HCT116 (cell line): ENCODE measurements around the gene SLC7A8. TPM values are rescaled to one million over a fixed set of nuclear protein-coding genes. Genes with fewer than 3 reads are reported as not detected.

Experiments used
- ATAC-seq: fragments of 200-7000 bp; cut with Tn5 transposase; 2 replicates; pipeline ENCODE4 v1.9.1; 2020; ENCODE audit warnings: mild to moderate bottlenecking, moderate library complexity
- BruUV-seq: library from RNA; stranded (reverse); fragments of 400-500 nt; replicated peaks from 2 replicates; lab custom pipeline; 2021; lab: Mats Ljungman, UMichigan
- CTCF ChIA-PET: fragments of 300-600 bp; sonication (Branson Sonifier 250); formaldehyde crosslinking; loops from one replicate; lab custom pipeline; 2021; ENCODE audit warnings: antibody characterized with exemption; lab: Charles Lee
- POLR2A ChIA-PET: fragments of 300-600, 350-600 bp; sonication (Branson Sonifier 250); formaldehyde crosslinking; loops from one replicate; lab custom pipeline; 2021; ENCODE audit warnings: antibody characterized with exemption; lab: Charles Lee
- RAD21 ChIA-PET, 2 experiments: fragments of 300-600 bp; sonication (Branson Sonifier 250); formaldehyde crosslinking; loops; one replicate each; lab custom pipeline; 2023; ENCODE audit warnings: low total read pairs in 2 of 2; ENCODE audit not compliant: uncharacterized antibody in 2 of 2, unreplicated experiment in 2 of 2, low non-redundant PET in 1 of 2; lab: Charles Lee
- DNase-seq: peaks from one replicate; pipeline ENCODE4 v3.0.0-alpha.2; 2010; ENCODE audit warnings: low read depth, low spot score
- H2AFZ ChIP-seq: fragments of 200-600 bp; shearing (Covaris generic), sonication (generic); 2 replicates; pipeline ENCODE4 v1.6.1; 2017; ENCODE audit warnings: low read depth, mixed run types, mixed read lengths, antibody characterized with exemption, low read length; ENCODE audit not compliant: poor library complexity, severe bottlenecking
- H3K27ac ChIP-seq: 2 replicates; pipeline ENCODE4 v1.5.1; 2012; ENCODE audit warnings: low read depth, low read length
- H3K27me3 ChIP-seq: fragments of 200-600 bp; sonication (generic); 2 replicates; pipeline ENCODE4 v1.6.1; 2016; ENCODE audit warnings: mixed run types, low read length, mixed read lengths; ENCODE audit not compliant: insufficient read depth
- H3K36me3 ChIP-seq, 2 experiments: fragments of 200-500 bp in 1 of 2; fragments of 200-600 bp in 1 of 2; sonication (Bioruptor generic) in 1 of 2; sonication (generic) in 1 of 2; 2 replicates each; pipeline versions ENCODE4 v1.5.1 to v1.6.1; 2014 to 2016; ENCODE audit warnings: low read length in 2 of 2, inconsistent platforms in 1 of 2, mixed read lengths in 1 of 2, mixed run types in 1 of 2; ENCODE audit not compliant: insufficient read depth in 2 of 2, control insufficient read depth in 1 of 2
- H3K4me1 ChIP-seq, 2 experiments: fragments of 200-600 bp in 1 of 2; sonication (generic) in 1 of 2; 2 replicates each; pipeline versions ENCODE4 v1.5.1 to v1.6.1; 2012 to 2017; ENCODE audit warnings: low read length in 2 of 2, inconsistent platforms in 1 of 2, mild to moderate bottlenecking in 1 of 2, mixed read lengths in 1 of 2, mixed run types in 1 of 2, moderate library complexity in 1 of 2; ENCODE audit not compliant: insufficient read depth in 2 of 2, control insufficient read depth in 1 of 2
- H3K4me2 ChIP-seq: fragments of 200-600 bp; sonication (generic); 2 replicates; pipeline ENCODE4 v1.6.1; 2017; ENCODE audit warnings: mixed run types, low read length, mixed read lengths
- H3K4me3 ChIP-seq, 2 experiments: fragments of 200-600 bp in 1 of 2; sonication (generic) in 1 of 2; replicated peaks in 1 of 2; 2 replicates each; pipeline ENCODE4 v1.5.1; 2011 to 2016; ENCODE audit warnings: low read length in 2 of 2, control low read depth in 1 of 2, low read depth in 1 of 2, mild to moderate bottlenecking in 1 of 2, mixed read lengths in 1 of 2, mixed run types in 1 of 2
- H3K79me2 ChIP-seq: fragments of 200-600 bp; sonication (generic); 2 replicates; pipeline ENCODE4 v1.6.1; 2017; ENCODE audit warnings: mild to moderate bottlenecking, mixed run types, low read length, moderate library complexity, mixed read lengths; ENCODE audit not compliant: insufficient read depth
- H3K9ac ChIP-seq: fragments of 200-600 bp; sonication (generic); 2 replicates; pipeline ENCODE4 v1.6.1; 2016; ENCODE audit warnings: low read length, mixed read lengths
- H3K9me2 ChIP-seq: fragments of 200-600 bp; sonication (generic), shearing (Covaris generic); 2 replicates; pipeline ENCODE4 v1.6.1; 2017; ENCODE audit warnings: mixed run types, mild to moderate bottlenecking, moderate library complexity; ENCODE audit not compliant: insufficient read depth
- H3K9me3 ChIP-seq, 2 experiments: fragments of 200-500 bp in 1 of 2; fragments of 200-600 bp in 1 of 2; sonication (Bioruptor generic) in 1 of 2; sonication (generic) in 1 of 2; 2 replicates each; pipeline ENCODE4 v1.6.1; 2014 to 2017; ENCODE audit warnings: low read length in 2 of 2, mixed read lengths in 2 of 2, inconsistent platforms in 1 of 2, low read depth in 1 of 2, mild to moderate bottlenecking in 1 of 2, mixed run types in 1 of 2, moderate library complexity in 1 of 2; ENCODE audit not compliant: control insufficient read depth in 1 of 2, insufficient read depth in 1 of 2
- H4K20me1 ChIP-seq: fragments of 200-600 bp; sonication (generic), shearing (Covaris generic); 2 replicates; pipeline ENCODE4 v1.6.1; 2017; ENCODE audit warnings: mixed run types, mild to moderate bottlenecking, moderate library complexity; ENCODE audit not compliant: insufficient read depth
- CEBPB ChIP-seq: IDR thresholded peaks from 2 replicates; pipeline ENCODE4 v1.6.1; 2012; ENCODE audit warnings: low read depth
- EGR1 ChIP-seq: IDR thresholded peaks from 2 replicates; pipeline ENCODE4 v1.6.1; 2012; ENCODE audit warnings: low read depth
- ELF1 ChIP-seq: IDR thresholded peaks from 2 replicates; pipeline ENCODE4 v1.6.1; 2012; ENCODE audit warnings: low read depth, borderline replicate concordance
- FOSL1 ChIP-seq: IDR thresholded peaks from 2 replicates; pipeline ENCODE4 v1.6.1; 2012; ENCODE audit warnings: low read depth
- JUND ChIP-seq: IDR thresholded peaks from 2 replicates; pipeline ENCODE4 v1.6.1; 2012
- POLR2A ChIP-seq: IDR thresholded peaks from 2 replicates; pipeline ENCODE4 v1.7.0; 2011; ENCODE audit warnings: borderline replicate concordance; ENCODE audit not compliant: insufficient read depth, insufficient read length; ENCODE audit errors: extremely low read depth
- RAD21 ChIP-seq: IDR thresholded peaks from 2 replicates; pipeline ENCODE4 v1.6.1; 2012; ENCODE audit warnings: low read depth, mild to moderate bottlenecking
- SIN3A ChIP-seq: IDR thresholded peaks from 2 replicates; pipeline ENCODE4 v1.6.1; 2012; ENCODE audit warnings: low read depth
- TCF7L2 ChIP-seq: IDR thresholded peaks from 2 replicates; pipeline ENCODE4 v1.7.0; 2011; ENCODE audit warnings: borderline replicate concordance, inconsistent platforms; ENCODE audit not compliant: insufficient read depth, insufficient read length; ENCODE audit errors: extremely low read depth
- YY1 ChIP-seq: IDR thresholded peaks from 2 replicates; pipeline ENCODE4 v1.6.1; 2011; ENCODE audit warnings: low read length, low read depth, moderate library complexity, mild to moderate bottlenecking; ENCODE audit not compliant: insufficient replicate concordance; ENCODE audit errors: extremely low read depth
- ZFX ChIP-seq: fragments of 450-650 bp; IDR thresholded peaks from 2 replicates; pipeline ENCODE4 v1.6.1; 2017
- intact Hi-C: fragments of 100-400 bp; cut with micrococcal nuclease; formaldehyde crosslinking; loops from 2 replicates; pipeline ENCODE4 v1.10.0; 2022
- total RNA-seq: library from RNA; stranded (reverse); gene quantifications from one replicate; pipeline ENCODE4 v1.2.1, GENCODE V29; 2021; ENCODE audit not compliant: unreplicated experiment
- TF ChIP-seq, protein P1 (sequence below): IDR thresholded peaks from 2 replicates; pipeline ENCODE4 v1.6.1; 2012
- TF ChIP-seq, protein P2 (sequence below): IDR thresholded peaks from 2 replicates; pipeline ENCODE4 v1.6.1; 2012; ENCODE audit warnings: low read depth

Gene SLC7A8
- total RNA-seq, 1 experiment from 2014 or later, result 5.3 TPM

DNA sequence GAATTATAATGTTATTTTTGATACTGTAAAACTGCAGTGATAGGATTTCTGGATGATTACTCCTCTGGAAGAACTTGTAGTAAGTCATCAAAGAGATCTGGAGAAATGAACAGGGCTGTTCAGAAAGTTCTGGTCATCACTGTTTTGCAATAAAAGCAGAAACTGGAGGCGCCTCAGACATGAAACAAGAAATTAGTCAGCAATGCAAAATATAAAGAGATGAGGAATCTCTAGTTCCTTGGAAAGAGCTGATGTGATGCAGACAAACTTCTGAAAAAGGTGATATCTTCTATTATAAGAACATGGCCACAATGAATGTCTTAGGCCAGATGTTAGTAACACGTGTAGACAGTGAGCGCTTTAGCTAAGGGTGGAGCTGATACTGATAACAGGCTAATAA lies 98.0 kb downstream of the SLC7A8 start:
- no peaks in the 10 kb centered on the region for H3K9me2 ChIP-seq
- no peak overlapping the region for H2AFZ ChIP-seq
- H3K36me3 ChIP-seq, result peaks cover 57 to 60% of the 10 kb centered on the region in 2 experiments
- RAD21 ChIA-PET, result no interaction called here
- DNase-seq (no peak), ATAC-seq (no peak)
- CTCF ChIA-PET, result interaction anchor here (1.0 to 1.6 kb wide), 2 partner anchors 9 to 17 kb away, joined by 3 to 6 read pairs; partner anchors contain the start of gene ACIN1
- H4K20me1 ChIP-seq, result no peaks in the 10 kb centered on the region
- H3K4me3 ChIP-seq, result no peak overlapping the region
- BruUV-seq, result no TSS peak
- no peak overlapping the region for H3K27ac ChIP-seq
- TF ChIP-seq RAD21, result no peak
- TF ChIP-seq TCF7L2, result no peak
- no peak for TF ChIP-seq ZFX
- TF ChIP-seq EGR1, result no peak
- TF ChIP-seq POLR2A, result no peak
- TF ChIP-seq, protein P1, sequence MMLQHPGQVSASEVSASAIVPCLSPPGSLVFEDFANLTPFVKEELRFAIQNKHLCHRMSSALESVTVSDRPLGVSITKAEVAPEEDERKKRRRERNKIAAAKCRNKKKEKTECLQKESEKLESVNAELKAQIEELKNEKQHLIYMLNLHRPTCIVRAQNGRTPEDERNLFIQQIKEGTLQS, result no peak
- no peak for TF ChIP-seq CEBPB
- TF ChIP-seq FOSL1, result no peak
- TF ChIP-seq SIN3A, result no peak
- no peak for TF ChIP-seq ELF1
- no peak for TF ChIP-seq YY1
- TF ChIP-seq JUND, result no peak
- TF ChIP-seq, protein P2, sequence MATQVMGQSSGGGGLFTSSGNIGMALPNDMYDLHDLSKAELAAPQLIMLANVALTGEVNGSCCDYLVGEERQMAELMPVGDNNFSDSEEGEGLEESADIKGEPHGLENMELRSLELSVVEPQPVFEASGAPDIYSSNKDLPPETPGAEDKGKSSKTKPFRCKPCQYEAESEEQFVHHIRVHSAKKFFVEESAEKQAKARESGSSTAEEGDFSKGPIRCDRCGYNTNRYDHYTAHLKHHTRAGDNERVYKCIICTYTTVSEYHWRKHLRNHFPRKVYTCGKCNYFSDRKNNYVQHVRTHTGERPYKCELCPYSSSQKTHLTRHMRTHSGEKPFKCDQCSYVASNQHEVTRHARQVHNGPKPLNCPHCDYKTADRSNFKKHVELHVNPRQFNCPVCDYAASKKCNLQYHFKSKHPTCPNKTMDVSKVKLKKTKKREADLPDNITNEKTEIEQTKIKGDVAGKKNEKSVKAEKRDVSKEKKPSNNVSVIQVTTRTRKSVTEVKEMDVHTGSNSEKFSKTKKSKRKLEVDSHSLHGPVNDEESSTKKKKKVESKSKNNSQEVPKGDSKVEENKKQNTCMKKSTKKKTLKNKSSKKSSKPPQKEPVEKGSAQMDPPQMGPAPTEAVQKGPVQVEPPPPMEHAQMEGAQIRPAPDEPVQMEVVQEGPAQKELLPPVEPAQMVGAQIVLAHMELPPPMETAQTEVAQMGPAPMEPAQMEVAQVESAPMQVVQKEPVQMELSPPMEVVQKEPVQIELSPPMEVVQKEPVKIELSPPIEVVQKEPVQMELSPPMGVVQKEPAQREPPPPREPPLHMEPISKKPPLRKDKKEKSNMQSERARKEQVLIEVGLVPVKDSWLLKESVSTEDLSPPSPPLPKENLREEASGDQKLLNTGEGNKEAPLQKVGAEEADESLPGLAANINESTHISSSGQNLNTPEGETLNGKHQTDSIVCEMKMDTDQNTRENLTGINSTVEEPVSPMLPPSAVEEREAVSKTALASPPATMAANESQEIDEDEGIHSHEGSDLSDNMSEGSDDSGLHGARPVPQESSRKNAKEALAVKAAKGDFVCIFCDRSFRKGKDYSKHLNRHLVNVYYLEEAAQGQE, result no peak
- TF ChIP-seq, all 23 proteins: peak for 0
- no peaks in the 10 kb centered on the region for H3K9me3 ChIP-seq
- no peak overlapping the region for H3K4me2 ChIP-seq
- intact Hi-C loops, result no loop called here
- H3K27me3 ChIP-seq, result no peaks in the 10 kb centered on the region
- no peak overlapping the region for H3K9ac ChIP-seq
- H3K79me2 ChIP-seq, result peaks cover 49% of the 10 kb centered on the region
- POLR2A ChIA-PET, result interaction anchor here (1.7 kb wide), 1 partner anchor 10 kb away, joined by 5 read pairs; the partner anchor contains the start of genes ACIN1 and C14orf119
- H3K4me1 ChIP-seq, result peaks cover 0 to 2% of the 10 kb centered on the region in 2 experiments; a peak in 1 of 4 replicates
